Skeletal muscle satellite cell (primary cell): Measurements from ENCODE around the gene RAMP3.

Experiments
- H3K27me3 ChIP-seq: 2 replicates; pipeline ENCODE4 v1.7.0; 2013; ENCODE audit warnings: low read length; ENCODE audit not compliant: control insufficient read depth, insufficient read depth
- H3K36me3 ChIP-seq: 2 replicates; pipeline ENCODE4 v1.7.0; 2013; ENCODE audit warnings: mild to moderate bottlenecking, control low read depth, low read length; ENCODE audit not compliant: insufficient read depth
- H3K4me1 ChIP-seq: 2 replicates; pipeline ENCODE4 v1.7.0; 2013; ENCODE audit warnings: low read length; ENCODE audit not compliant: control insufficient read depth, insufficient read depth
- H3K4me2 ChIP-seq: 2 replicates; pipeline ENCODE4 v1.7.0; 2013; ENCODE audit warnings: mild to moderate bottlenecking, low read length
- H3K4me3 ChIP-seq: 2 replicates; pipeline ENCODE4 v1.7.0; 2013; ENCODE audit warnings: low read length
- H3K9ac ChIP-seq: 2 replicates; pipeline ENCODE4 v1.7.0; 2013; ENCODE audit warnings: mild to moderate bottlenecking, low read depth, low read length, moderate library complexity
- H3K9me3 ChIP-seq: replicated peaks from 2 replicates; pipeline ENCODE4 v1.7.0; 2013; ENCODE audit warnings: mild to moderate bottlenecking, control low read depth, low read length

RAMP3 gene

GRCh38 chr7:45221896-45222604 lies 64.5 kb downstream of the RAMP3 start:
- Histone ChIP-seq H3K9me3 (no peaks in the 10 kb centered on the region), H3K36me3 (no peaks in the 10 kb centered on the region), H3K4me1 (no peaks in the 10 kb centered on the region), H3K4me3 (no peak overlapping the region), H3K4me2 (no peak overlapping the region), H3K9ac (no peak overlapping the region), H3K27me3 (peaks cover 29% of the 10 kb centered on the region)

GRCh38 chr7:45223078-45223477 lies 65.5 kb downstream of the RAMP3 start:
- Histone ChIP-seq H3K9me3 (no peaks in the 10 kb centered on the region), H3K36me3 (no peaks in the 10 kb centered on the region), H3K4me3 (no peak overlapping the region), H3K27me3 (peaks cover 26% of the 10 kb centered on the region), H3K4me2 (no peak overlapping the region), H3K4me1 (no peaks in the 10 kb centered on the region), H3K9ac (no peak overlapping the region)

- Histone ChIP-seq H3K36me3 (no peaks in the 10 kb centered on the region), H3K9me3 (no peaks in the 10 kb centered on the region), H3K4me3 (no peak overlapping the region), H3K4me2 (no peak overlapping the region), H3K4me1 (no peaks in the 10 kb centered on the region), H3K27me3 (peaks cover 26% of the 10 kb centered on the region), H3K9ac (no peak overlapping the region)
Measured at GRCh38 chr7:45223728-45224630, 66.4 kb downstream of the RAMP3 start.

GRCh38 chr7:45224832-45225231 lies 67.2 kb downstream of the RAMP3 start:
- H3K9ac ChIP-seq, result no peak overlapping the region
- H3K27me3 ChIP-seq, result peaks cover 28% of the 10 kb centered on the region
- no peak overlapping the region for H3K4me2 ChIP-seq
- no peaks in the 10 kb centered on the region for H3K9me3 ChIP-seq
- H3K36me3 ChIP-seq, result no peaks in the 10 kb centered on the region
- H3K4me1 ChIP-seq, result no peaks in the 10 kb centered on the region
- no peak overlapping the region for H3K4me3 ChIP-seq

- Histone ChIP-seq H3K27me3 (peaks cover 28% of the 10 kb centered on the region), H3K9me3 (no peaks in the 10 kb centered on the region), H3K4me3 (no peak overlapping the region)
Measured at GRCh38 chr7:45225311-45225947, 67.8 kb downstream of the RAMP3 start.

GRCh38 chr7:45225948-45226335 lies 68.4 kb downstream of the RAMP3 start:
- Histone ChIP-seq H3K4me2 (no peak overlapping the region), H3K4me3 (no peak overlapping the region), H3K27me3 (peaks cover 29% of the 10 kb centered on the region), H3K36me3 (no peaks in the 10 kb centered on the region), H3K9me3 (no peaks in the 10 kb centered on the region), H3K4me1 (no peaks in the 10 kb centered on the region), H3K9ac (no peak overlapping the region)

More at GRCh38 chr7:45225311-45225947, 67.8 kb downstream of the RAMP3 start:
- no peak overlapping the region for H3K4me2 ChIP-seq
- H3K4me1 ChIP-seq, result no peaks in the 10 kb centered on the region
- H3K9ac ChIP-seq, result no peak overlapping the region
- no peaks in the 10 kb centered on the region for H3K36me3 ChIP-seq

- Histone ChIP-seq H3K27me3 (peaks cover 42% of the 10 kb centered on the region), H3K4me2 (no peak overlapping the region), H3K4me3 (no peak overlapping the region), H3K9ac (no peak overlapping the region), H3K4me1 (no peaks in the 10 kb centered on the region), H3K9me3 (no peaks in the 10 kb centered on the region), H3K36me3 (no peaks in the 10 kb centered on the region)
Measured at GRCh38 chr7:45229156-45229920, 71.7 kb downstream of the RAMP3 start.

- Histone ChIP-seq H3K9me3 (no peaks in the 10 kb centered on the region), H3K4me2 (no peak overlapping the region), H3K9ac (no peak overlapping the region), H3K27me3 (peaks cover 43% of the 10 kb centered on the region), H3K36me3 (no peaks in the 10 kb centered on the region), H3K4me3 (no peak overlapping the region), H3K4me1 (no peaks in the 10 kb centered on the region)
Measured at GRCh38 chr7:45230083-45230482, 72.5 kb downstream of the RAMP3 start.

GRCh38 chr7:45230611-45231165 lies 73.1 kb downstream of the RAMP3 start:
- Histone ChIP-seq H3K9me3 (no peaks in the 10 kb centered on the region), H3K36me3 (no peaks in the 10 kb centered on the region), H3K4me3 (no peak overlapping the region), H3K27me3 (peaks cover 48% of the 10 kb centered on the region), H3K4me2 (no peak overlapping the region), H3K9ac (no peak overlapping the region), H3K4me1 (no peaks in the 10 kb centered on the region)

- Histone ChIP-seq H3K9ac (no peak overlapping the region), H3K27me3 (peaks cover 50% of the 10 kb centered on the region), H3K4me2 (no peak overlapping the region), H3K36me3 (no peaks in the 10 kb centered on the region), H3K4me3 (no peak overlapping the region), H3K4me1 (no peaks in the 10 kb centered on the region), H3K9me3 (no peaks in the 10 kb centered on the region)
Measured at GRCh38 chr7:45233249-45233775, 75.7 kb downstream of the RAMP3 start.
